ENCODE measurements around the gene THOC6.

Gene THOC6

GRCh38 chr16:3032624-3033023, 8.8 kb downstream of the THOC6 start:
- Histone ChIP-seq H3K4me1 (ENCODE audit: insufficient read depth, low read length, severe bottlenecking) (peaks cover 4% of the 10 kb centered on the region), H3F3A (ENCODE audit: insufficient read depth, low read length) (no peaks in the 10 kb centered on the region), H3K27ac (ENCODE audit: low read depth, low read length, poor library complexity, severe bottlenecking) (no peak overlapping the region), H3K79me2 (ENCODE audit: insufficient read depth, low read length) (no peaks in the 10 kb centered on the region), H2AFZ (ENCODE audit: low read length) (no peak overlapping the region), H3K27me3 (ENCODE audit: insufficient read depth, low read length) (peaks cover 12% of the 10 kb centered on the region), H3K4me2 (ENCODE audit: low read length) (no peak overlapping the region), H3K9me3 (ENCODE audit: low read length) (no peaks in the 10 kb centered on the region), H3K4me3 (ENCODE audit: low read depth, low read length, poor library complexity, severe bottlenecking) (no peak overlapping the region), H3K36me3 (ENCODE audit: insufficient read depth, low read length) (no peaks in the 10 kb centered on the region), H4K20me1 (ENCODE audit: insufficient read depth, low read length) (no peaks in the 10 kb centered on the region), H3K9ac (ENCODE audit: low read length) (no peak overlapping the region), H3K9me2 (ENCODE audit: low read depth, low read length) (no peaks in the 10 kb centered on the region)
- TF ChIP-seq CTCF (IDR thresholded peaks at IDR 0.05; ENCODE audit: low read length) = no peak
- no peak for TF ChIP-seq EZH2 (IDR thresholded peaks at IDR 0.05; ENCODE audit: borderline replicate concordance, low read length)

- Histone ChIP-seq H3K36me3 (ENCODE audit: insufficient read depth, low read length) (no peaks in the 10 kb centered on the region), H4K20me1 (ENCODE audit: insufficient read depth, low read length) (no peaks in the 10 kb centered on the region), H3K27ac (ENCODE audit: low read depth, low read length, poor library complexity, severe bottlenecking) (no peak overlapping the region), H3K9ac (ENCODE audit: low read length) (no peak overlapping the region), H3K27me3 (ENCODE audit: insufficient read depth, low read length) (peaks cover 17% of the 10 kb centered on the region), H3K4me3 (ENCODE audit: low read depth, low read length, poor library complexity, severe bottlenecking) (no peak overlapping the region), H2AFZ (ENCODE audit: low read length) (no peak overlapping the region), H3K9me3 (ENCODE audit: low read length) (no peaks in the 10 kb centered on the region), H3F3A (ENCODE audit: insufficient read depth, low read length) (no peaks in the 10 kb centered on the region), H3K4me2 (ENCODE audit: low read length) (no peak overlapping the region), H3K9me2 (ENCODE audit: low read depth, low read length) (no peaks in the 10 kb centered on the region), H3K4me1 (ENCODE audit: insufficient read depth, low read length, severe bottlenecking) (no peaks in the 10 kb centered on the region), H3K79me2 (ENCODE audit: insufficient read depth, low read length) (no peaks in the 10 kb centered on the region)
- TF ChIP-seq CTCF (IDR thresholded peaks at IDR 0.05; ENCODE audit: low read length) (no peak), EZH2 (IDR thresholded peaks at IDR 0.05; ENCODE audit: borderline replicate concordance, low read length) (no peak)
Measured at GRCh38 chr16:3035289-3035971, 11.6 kb downstream of the THOC6 start.

- H3K4me1 ChIP-seq (ENCODE audit: insufficient read depth, low read length, severe bottlenecking) = no peaks in the 10 kb centered on the region
- H3K4me2 ChIP-seq (ENCODE audit: low read length) = no peak overlapping the region
- no peaks in the 10 kb centered on the region for H3K36me3 ChIP-seq (ENCODE audit: insufficient read depth, low read length)
- H3K9ac ChIP-seq (ENCODE audit: low read length) = no peak overlapping the region
- H3K4me3 ChIP-seq (ENCODE audit: low read depth, low read length, poor library complexity, severe bottlenecking) = no peak overlapping the region
- no peaks in the 10 kb centered on the region for H4K20me1 ChIP-seq (ENCODE audit: insufficient read depth, low read length)
- H3K9me2 ChIP-seq (ENCODE audit: low read depth, low read length) = no peaks in the 10 kb centered on the region
- TF ChIP-seq CTCF (IDR thresholded peaks at IDR 0.05; ENCODE audit: low read length) = no peak
- TF ChIP-seq EZH2 (IDR thresholded peaks at IDR 0.05; ENCODE audit: borderline replicate concordance, low read length) = no peak
- no peaks in the 10 kb centered on the region for H3K79me2 ChIP-seq (ENCODE audit: insufficient read depth, low read length)
- H3K27me3 ChIP-seq (ENCODE audit: insufficient read depth, low read length) = peaks cover 19% of the 10 kb centered on the region
- no peak overlapping the region for H3K27ac ChIP-seq (ENCODE audit: low read depth, low read length, poor library complexity, severe bottlenecking)
- no peaks in the 10 kb centered on the region for H3F3A ChIP-seq (ENCODE audit: insufficient read depth, low read length)
- no peak overlapping the region for H2AFZ ChIP-seq (ENCODE audit: low read length)
- no peaks in the 10 kb centered on the region for H3K9me3 ChIP-seq (ENCODE audit: low read length)
Measured at GRCh38 chr16:3035972-3036725, 12.3 kb downstream of the THOC6 start.

Data from OCI-LY1 (cell line).